ENCODE data around the gene STX17.

DNA sequence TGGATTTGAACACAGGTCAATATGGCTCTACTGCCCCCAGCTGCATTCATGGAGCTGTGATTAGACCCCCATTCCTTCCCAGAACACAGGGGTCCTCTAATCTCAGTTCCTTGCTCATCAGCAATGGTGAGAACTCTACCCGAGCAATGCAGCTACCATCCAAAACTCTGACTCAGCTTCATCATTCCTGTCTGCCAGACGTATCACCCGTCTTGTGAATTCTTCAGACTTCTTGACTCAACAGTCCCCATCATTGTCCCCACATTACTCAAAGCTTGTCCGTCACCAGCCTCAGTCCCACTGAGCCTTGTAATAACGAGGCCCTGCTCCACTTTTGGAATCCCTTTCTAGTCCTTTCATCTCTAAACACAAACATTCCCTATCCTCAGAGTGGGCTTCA is 36.3 kb upstream of the STX17 start:
- TF ChIP-seq, protein P1, sequence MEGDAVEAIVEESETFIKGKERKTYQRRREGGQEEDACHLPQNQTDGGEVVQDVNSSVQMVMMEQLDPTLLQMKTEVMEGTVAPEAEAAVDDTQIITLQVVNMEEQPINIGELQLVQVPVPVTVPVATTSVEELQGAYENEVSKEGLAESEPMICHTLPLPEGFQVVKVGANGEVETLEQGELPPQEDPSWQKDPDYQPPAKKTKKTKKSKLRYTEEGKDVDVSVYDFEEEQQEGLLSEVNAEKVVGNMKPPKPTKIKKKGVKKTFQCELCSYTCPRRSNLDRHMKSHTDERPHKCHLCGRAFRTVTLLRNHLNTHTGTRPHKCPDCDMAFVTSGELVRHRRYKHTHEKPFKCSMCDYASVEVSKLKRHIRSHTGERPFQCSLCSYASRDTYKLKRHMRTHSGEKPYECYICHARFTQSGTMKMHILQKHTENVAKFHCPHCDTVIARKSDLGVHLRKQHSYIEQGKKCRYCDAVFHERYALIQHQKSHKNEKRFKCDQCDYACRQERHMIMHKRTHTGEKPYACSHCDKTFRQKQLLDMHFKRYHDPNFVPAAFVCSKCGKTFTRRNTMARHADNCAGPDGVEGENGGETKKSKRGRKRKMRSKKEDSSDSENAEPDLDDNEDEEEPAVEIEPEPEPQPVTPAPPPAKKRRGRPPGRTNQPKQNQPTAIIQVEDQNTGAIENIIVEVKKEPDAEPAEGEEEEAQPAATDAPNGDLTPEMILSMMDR (IDR thresholded peaks at IDR 0.05): no peak
- no peak for TF ChIP-seq POLR2A (IDR thresholded peaks at IDR 0.05)
